RWPE2 (cell line): ENCODE results near the gene STXBP4.
A peak's percentile ranks its signal among the peaks of the same experiment; 100 is the strongest.

Experiments used
- ATAC-seq: fragments of 200-7000 bp; cut with Tn5 transposase; 3 replicates; pipeline ENCODE4 v1.9.1; 2021; ENCODE audit warnings: low read depth
- DNase-seq: peaks from one replicate; pipeline ENCODE4 v3.0.0-alpha.2; 2020; ENCODE audit warnings: low spot score
- H3K27ac ChIP-seq: fragments of 450-650 bp; 2 replicates; pipeline ENCODE4 v1.5.1; 2017; ENCODE audit warnings: mild to moderate bottlenecking; ENCODE audit not compliant: poor library complexity, severe bottlenecking
- H3K27me3 ChIP-seq: fragments of 250-450 bp; sonication (Bioruptor Pico); 2 replicates; pipeline ENCODE4 v1.5.1; 2021; ENCODE audit warnings: mild to moderate bottlenecking, moderate library complexity; ENCODE audit not compliant: insufficient read depth, poor library complexity, severe bottlenecking
- H3K36me3 ChIP-seq: fragments of 250-450 bp; sonication (Bioruptor Pico); 2 replicates; pipeline ENCODE4 v1.5.1; 2020; ENCODE audit warnings: low read depth, mild to moderate bottlenecking, moderate library complexity
- H3K4me1 ChIP-seq: fragments of 250-450 bp; sonication (Bioruptor Pico); 2 replicates; pipeline ENCODE4 v1.5.1; 2021; ENCODE audit warnings: mild to moderate bottlenecking, moderate library complexity; ENCODE audit not compliant: insufficient read depth, poor library complexity, severe bottlenecking
- H3K4me3 ChIP-seq: fragments of 250-450 bp; sonication (Bioruptor Pico); 2 replicates; pipeline ENCODE4 v1.5.1; 2021; ENCODE audit warnings: mild to moderate bottlenecking, moderate library complexity; ENCODE audit not compliant: severe bottlenecking
- H3K9me3 ChIP-seq: fragments of 250-450 bp; sonication (Bioruptor Pico); 2 replicates; pipeline ENCODE4 v1.5.1; 2021; ENCODE audit warnings: mild to moderate bottlenecking, moderate library complexity; ENCODE audit not compliant: severe bottlenecking
- TF ChIP-seq, protein P1 (sequence below): fragments of 450-650 bp; IDR thresholded peaks from one replicate; pipeline ENCODE4 v1.5.1; 2017; ENCODE audit warnings: mild to moderate bottlenecking, moderate library complexity; ENCODE audit not compliant: poor library complexity, severe bottlenecking

The STXBP4 gene

DNA sequence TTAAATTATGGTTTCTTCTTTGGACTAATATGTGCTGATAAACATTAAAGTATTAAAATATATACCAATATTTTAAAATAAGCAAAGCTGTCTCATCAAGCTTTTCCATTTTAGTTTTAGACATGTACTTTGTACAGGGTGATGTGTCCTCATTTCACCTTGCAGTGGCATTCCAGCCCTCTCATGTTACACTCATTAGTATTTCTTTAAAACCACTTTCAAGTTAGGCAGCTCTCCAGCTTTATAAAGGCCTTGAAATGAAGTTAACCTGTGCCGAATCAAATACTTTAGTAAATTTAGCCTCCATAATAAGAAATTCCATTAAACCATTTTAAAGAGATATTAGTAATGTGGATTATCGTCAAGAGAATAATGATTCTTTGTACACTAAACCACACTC lies 188.6 kb downstream of the STXBP4 start:
- H3K9me3 ChIP-seq: no peaks in the 10 kb centered on the region
- H3K4me3 ChIP-seq: no peak overlapping the region
- TF ChIP-seq, protein P1, sequence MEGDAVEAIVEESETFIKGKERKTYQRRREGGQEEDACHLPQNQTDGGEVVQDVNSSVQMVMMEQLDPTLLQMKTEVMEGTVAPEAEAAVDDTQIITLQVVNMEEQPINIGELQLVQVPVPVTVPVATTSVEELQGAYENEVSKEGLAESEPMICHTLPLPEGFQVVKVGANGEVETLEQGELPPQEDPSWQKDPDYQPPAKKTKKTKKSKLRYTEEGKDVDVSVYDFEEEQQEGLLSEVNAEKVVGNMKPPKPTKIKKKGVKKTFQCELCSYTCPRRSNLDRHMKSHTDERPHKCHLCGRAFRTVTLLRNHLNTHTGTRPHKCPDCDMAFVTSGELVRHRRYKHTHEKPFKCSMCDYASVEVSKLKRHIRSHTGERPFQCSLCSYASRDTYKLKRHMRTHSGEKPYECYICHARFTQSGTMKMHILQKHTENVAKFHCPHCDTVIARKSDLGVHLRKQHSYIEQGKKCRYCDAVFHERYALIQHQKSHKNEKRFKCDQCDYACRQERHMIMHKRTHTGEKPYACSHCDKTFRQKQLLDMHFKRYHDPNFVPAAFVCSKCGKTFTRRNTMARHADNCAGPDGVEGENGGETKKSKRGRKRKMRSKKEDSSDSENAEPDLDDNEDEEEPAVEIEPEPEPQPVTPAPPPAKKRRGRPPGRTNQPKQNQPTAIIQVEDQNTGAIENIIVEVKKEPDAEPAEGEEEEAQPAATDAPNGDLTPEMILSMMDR: no peak
- peak overlapping the region; percentile 72 for H3K27ac ChIP-seq
- H3K4me1 ChIP-seq: peaks cover 34% of the 10 kb centered on the region
- DNase-seq: no peak
- H3K36me3 ChIP-seq: no peaks in the 10 kb centered on the region; the same call in 1 of the 2 replicates
- ATAC-seq: peak; percentile 62
- no peaks in the 10 kb centered on the region for H3K27me3 ChIP-seq

DNA sequence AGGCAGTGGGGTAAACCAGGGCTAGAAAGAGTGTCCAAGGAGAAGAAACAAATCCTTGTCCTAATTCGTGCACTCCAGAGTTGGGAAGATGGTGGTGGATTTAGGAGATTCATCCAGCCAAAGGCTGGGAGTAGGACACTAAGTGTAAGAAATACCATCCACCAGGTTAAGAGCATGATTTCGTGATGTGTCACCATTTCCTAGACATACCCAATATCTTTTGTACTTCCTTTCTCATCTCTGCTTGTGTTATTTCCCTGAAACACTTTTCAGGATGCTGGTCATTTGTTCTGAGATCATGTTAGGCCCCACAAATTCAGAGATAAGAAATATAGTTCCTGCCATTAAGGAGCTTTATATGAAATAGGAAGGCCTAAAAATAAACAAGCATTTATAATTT lies 189.9 kb downstream of the STXBP4 start:
- Histone ChIP-seq H3K36me3 (no peaks in the 10 kb centered on the region; the same call in 1 of the 2 replicates), H3K4me3 (no peak overlapping the region), H3K27ac (peak overlapping the region; percentile 72), H3K4me1 (peaks cover 43% of the 10 kb centered on the region), H3K9me3 (no peaks in the 10 kb centered on the region), H3K27me3 (no peaks in the 10 kb centered on the region)
- DNase-seq: no peak
- TF ChIP-seq, protein P1: no peak
- ATAC-seq: peak; percentile 69

GRCh38 chr17:55159251-55159650 lies 190.7 kb downstream of the STXBP4 start:
- Histone ChIP-seq H3K27ac (peak overlapping the region; percentile 72), H3K27me3 (no peaks in the 10 kb centered on the region), H3K9me3 (no peaks in the 10 kb centered on the region), H3K4me1 (peaks cover 43% of the 10 kb centered on the region), H3K36me3 (no peaks in the 10 kb centered on the region; the same call in 1 of the 2 replicates), H3K4me3 (no peak overlapping the region)
- DNase-seq (no peak), ATAC-seq (no peak)
- TF ChIP-seq, protein P1: no peak

DNA sequence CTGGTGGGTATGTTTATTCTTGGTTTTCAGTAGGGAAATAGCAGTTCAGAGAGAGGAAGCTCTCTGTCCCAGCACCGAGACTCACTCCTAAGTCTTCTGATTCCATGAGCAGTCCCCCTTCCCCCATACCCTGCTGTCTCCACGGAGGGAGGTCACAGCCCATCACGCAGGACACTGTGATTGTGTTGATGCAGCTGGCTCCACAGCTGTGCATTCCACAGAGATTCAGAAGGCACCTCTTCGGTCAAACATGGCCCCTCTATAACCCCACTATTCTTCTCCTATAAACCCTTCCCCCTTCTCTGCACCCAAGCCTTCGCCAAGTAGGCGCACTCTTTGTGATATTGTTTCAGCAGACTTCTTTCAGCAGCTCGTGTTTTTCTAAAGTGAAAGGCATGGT lies 191.9 kb downstream of the STXBP4 start:
- no peaks in the 10 kb centered on the region for H3K9me3 ChIP-seq
- ATAC-seq (no peak), DNase-seq (no peak)
- no peak overlapping the region for H3K4me3 ChIP-seq
- H3K27ac ChIP-seq: no peak overlapping the region
- H3K36me3 ChIP-seq: no peaks in the 10 kb centered on the region; the same call in 1 of the 2 replicates
- TF ChIP-seq, protein P1: no peak
- H3K27me3 ChIP-seq: no peaks in the 10 kb centered on the region
- peaks cover 43% of the 10 kb centered on the region for H3K4me1 ChIP-seq

GRCh38 chr17:55161935-55162555 lies 193.5 kb downstream of the STXBP4 start:
- peak overlapping the region; percentile 71 for H3K27ac ChIP-seq
- peaks cover 40% of the 10 kb centered on the region for H3K4me1 ChIP-seq
- no peak overlapping the region for H3K4me3 ChIP-seq
- ATAC-seq: peak; percentile 94
- no peaks in the 10 kb centered on the region for H3K27me3 ChIP-seq
- no peak for DNase-seq
- H3K9me3 ChIP-seq: no peaks in the 10 kb centered on the region
- TF ChIP-seq, protein P1: no peak
- no peaks in the 10 kb centered on the region; the same call in 1 of the 2 replicates for H3K36me3 ChIP-seq
